Coronary artery (tissue), 2 donors: Measurements from ENCODE around the gene SERPINE2.
A peak's percentile ranks its signal among the peaks of the same experiment; 100 is the strongest.

Source experiments
- DNase-seq: peaks from one replicate; pipeline ENCODE4 v3.0.0-alpha.2; 2017; ENCODE audit warnings: low spot score
- H3K27ac ChIP-seq, 2 donors: fragments of 200-600 bp; sonication (generic); one replicate each; pipeline ENCODE4 v1.5.1; 2016 to 2019
- H3K4me3 ChIP-seq: fragments of 200-600 bp; sonication (generic); 2 replicates; pipeline ENCODE4 v1.5.1; 2016; ENCODE audit warnings: mild to moderate bottlenecking, moderate library complexity
- TF ChIP-seq, protein P1 (sequence below): fragments of 200-600 bp; sonication (generic); IDR thresholded peaks from one replicate; pipeline ENCODE4 v1.5.1; 2019; ENCODE audit warnings: antibody characterized with exemption

SERPINE2 gene

DNA sequence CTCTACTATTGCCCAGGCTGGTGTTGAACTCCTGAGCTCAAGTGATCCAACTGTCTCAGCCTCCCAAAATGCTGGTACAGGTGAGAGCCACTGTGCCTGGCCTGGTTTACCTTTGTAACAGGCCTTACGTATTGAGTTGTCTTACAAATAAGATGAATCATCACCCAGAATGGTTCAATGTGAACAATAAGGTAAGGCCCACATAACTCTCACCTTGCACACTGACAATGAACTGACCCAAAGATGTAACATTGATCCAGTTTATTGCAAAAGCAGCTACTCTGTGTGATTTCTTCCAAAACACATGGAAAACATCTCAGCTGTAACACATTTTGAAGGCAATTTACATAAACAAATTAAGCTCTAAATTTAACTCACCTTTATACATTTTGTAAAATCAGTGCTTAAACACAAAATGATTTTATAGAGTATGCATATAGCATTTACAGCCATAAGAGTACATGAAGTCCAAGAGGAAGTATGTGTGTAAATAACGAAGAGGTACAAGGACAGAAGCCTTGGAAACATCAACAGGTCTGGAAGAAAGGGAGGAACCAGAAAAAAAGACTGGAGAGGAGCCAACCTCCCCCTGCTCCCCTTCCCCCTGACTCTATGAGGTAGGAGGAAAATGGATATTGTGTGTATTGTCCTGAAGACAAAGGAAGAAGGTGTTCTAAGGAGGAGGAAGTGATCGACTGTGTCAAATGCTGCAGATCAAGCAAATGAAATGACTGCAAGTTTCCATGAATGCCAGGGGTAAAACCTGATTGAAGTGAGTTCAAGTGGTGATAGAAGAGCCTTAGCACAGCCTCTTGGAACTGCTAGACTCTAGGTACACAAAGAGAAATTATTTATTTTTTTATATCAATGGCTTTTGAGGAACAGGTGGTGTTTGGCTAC lies 88.4 kb downstream of the SERPINE2 start:
- TF ChIP-seq, protein P1, sequence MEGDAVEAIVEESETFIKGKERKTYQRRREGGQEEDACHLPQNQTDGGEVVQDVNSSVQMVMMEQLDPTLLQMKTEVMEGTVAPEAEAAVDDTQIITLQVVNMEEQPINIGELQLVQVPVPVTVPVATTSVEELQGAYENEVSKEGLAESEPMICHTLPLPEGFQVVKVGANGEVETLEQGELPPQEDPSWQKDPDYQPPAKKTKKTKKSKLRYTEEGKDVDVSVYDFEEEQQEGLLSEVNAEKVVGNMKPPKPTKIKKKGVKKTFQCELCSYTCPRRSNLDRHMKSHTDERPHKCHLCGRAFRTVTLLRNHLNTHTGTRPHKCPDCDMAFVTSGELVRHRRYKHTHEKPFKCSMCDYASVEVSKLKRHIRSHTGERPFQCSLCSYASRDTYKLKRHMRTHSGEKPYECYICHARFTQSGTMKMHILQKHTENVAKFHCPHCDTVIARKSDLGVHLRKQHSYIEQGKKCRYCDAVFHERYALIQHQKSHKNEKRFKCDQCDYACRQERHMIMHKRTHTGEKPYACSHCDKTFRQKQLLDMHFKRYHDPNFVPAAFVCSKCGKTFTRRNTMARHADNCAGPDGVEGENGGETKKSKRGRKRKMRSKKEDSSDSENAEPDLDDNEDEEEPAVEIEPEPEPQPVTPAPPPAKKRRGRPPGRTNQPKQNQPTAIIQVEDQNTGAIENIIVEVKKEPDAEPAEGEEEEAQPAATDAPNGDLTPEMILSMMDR: no peak
- no peak for DNase-seq
- no peak overlapping the region for H3K4me3 ChIP-seq
- H3K27ac ChIP-seq: no peak overlapping the region

DNA sequence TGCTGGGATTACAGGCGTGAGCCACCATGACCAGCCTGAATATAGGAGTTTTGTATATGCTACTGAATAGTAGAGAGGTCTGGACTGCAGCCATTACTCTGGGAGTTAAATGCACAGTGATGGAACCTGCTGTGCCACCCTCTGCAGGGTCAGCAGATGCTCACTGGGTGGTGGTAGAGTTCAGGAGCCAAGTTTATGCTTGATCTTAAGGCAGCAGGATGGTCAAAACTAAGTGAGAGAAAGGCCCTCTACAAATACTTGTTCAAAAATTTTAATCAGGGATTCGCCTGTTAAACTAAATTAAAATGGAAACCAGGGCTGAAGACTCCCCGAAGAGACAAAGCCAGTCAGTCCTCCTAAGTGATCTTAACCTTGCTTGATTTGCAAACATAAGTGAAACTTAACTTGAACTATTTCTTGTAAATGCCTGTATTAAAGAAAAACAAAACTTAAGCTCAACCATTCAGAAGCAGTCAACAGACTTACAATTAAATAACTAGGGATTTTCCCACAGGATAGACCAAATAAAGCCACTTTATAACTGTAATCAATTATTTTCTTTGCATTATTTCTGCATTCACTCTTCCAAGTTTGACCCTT lies 89.7 kb downstream of the SERPINE2 start:
- Histone ChIP-seq H3K4me3 (no peak overlapping the region), H3K27ac (no peak overlapping the region)
- no peak for DNase-seq
- TF ChIP-seq, protein P1: no peak

DNA sequence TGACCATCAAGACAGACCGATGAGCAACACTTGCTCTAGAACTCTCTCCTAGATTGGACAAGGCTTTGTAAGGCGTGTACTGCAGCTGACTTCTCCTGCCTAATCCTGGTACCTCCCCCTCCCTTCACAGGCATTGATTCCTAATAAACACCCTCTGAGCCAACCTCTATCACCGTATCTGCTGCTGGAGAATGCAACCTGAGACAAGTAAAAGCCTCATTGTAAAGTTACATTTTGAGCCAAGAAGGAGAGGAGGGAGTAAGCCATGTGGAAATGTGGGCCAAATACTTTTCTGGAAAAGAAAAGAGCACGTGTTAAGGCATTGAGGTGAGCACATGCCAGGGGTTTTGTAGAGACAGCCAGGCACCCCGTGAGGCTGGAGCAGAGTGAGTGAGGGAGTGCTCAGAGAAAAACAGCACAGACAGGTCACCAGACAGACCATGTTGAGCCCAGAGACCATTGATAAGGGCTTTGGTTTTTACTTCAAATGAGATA lies 91.3 kb downstream of the SERPINE2 start:
- Histone ChIP-seq H3K27ac (no peak overlapping the region), H3K4me3 (no peak overlapping the region)
- DNase-seq: no peak
- TF ChIP-seq, protein P1: no peak

DNA sequence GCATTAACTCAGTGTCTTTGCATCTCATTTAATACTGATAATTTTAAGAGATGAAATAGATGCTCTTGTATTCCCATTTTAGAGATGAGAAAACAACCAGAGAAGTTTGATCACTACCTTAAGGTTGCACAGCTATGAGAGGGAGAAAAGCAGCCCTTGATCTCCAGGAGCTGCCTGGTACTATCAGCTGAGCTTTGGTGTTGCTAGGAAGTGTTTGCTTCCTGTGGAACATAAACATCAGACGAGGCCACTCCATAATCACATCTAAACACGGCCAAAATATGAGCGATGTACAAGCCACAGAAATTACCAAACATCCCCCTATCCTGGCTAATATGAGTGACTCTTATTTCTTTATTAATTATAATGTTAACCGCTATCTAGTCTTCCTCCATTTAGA lies 93.3 kb downstream of the SERPINE2 start:
- TF ChIP-seq, protein P1: no peak

DNA sequence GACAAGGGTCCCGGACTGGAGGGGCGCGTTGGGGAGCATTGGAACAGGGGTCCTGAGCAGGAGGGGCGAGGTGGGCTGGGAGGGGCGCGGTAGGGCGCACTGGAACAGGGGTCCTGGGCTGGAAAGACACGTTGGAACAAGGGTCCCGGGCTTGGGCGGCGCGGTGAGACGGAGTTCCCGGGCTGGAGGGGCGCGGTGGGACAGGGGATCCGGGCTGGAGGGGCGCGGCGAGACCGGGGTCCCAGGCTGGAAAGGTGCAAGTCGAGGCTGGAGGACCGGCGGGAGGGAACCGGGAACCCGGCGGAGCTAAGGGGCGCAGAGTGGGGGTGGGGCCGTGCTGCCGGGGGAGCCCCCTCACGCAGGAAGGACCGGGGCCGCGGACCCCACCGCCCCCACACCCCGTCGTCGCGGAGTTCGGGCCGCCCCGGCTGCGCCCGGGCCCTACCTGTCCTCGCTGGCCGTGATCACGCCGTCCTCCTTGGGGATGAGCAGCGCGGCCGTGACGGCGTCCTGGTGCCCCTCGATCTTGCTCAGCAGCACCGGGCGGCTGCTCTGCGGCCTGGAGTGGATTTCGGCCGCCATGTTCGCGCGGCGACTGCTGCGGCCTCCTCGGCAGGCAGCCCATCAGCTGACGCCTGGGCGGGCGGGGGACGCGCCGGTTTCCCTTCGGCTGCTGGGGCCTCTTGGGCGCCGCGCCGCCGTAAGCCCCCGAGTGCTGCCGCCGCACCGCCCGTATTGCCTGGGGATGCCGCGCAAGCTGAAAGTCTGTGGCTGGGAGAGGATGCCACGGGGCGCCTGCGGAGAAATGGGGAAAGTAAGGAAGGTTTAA lies 94.2 kb downstream of the SERPINE2 start, which contains the start of gene WDFY1:
TSS of gene WDFY1 (minus strand) at position 633 of the 829 bp plus-strand sequence. CDS start at position 582, 51 bp downstream.
- peak within 1 kb of the TSS; percentile 93 to 100 for H3K27ac ChIP-seq
- peak; percentile 89 for DNase-seq
- H3K4me3 ChIP-seq: peak within 1 kb of the TSS; percentile 100
- TF ChIP-seq, protein P1: no peak

More for the DNA sequence above, 93.3 kb downstream of the SERPINE2 start:
- Histone ChIP-seq H3K27ac (no peak overlapping the region), H3K4me3 (peak overlapping the region; percentile 100)
- DNase-seq: no peak

DNA sequence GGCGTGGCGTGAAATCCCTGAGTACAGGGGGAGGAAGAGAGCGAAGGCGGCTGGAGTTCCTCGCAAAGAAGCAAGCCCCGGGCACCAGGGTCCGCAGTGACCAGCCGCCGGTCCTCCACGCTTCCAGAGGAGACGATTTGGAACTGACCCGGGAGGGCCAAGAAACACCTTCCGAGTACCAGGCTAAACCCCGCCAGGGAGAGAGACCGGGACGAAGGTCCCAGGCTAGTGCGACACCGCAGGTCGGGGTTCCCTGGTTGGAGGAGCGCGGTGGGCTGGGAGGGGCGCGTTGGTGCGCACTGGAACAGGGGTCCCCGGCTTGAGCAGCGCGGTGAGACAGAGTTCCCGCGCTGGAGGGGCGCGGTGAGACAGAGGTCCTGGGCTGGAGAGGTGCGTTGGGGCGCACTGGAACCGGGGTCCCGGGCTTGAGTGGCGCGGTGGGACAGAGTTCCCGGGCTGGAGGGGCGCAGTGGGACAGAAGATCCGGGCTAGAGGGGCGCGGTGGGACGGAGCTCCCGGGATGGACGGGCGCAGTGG lies 94.9 kb downstream of the SERPINE2 start:
- TF ChIP-seq, protein P1: no peak
- DNase-seq: no peak
- H3K27ac ChIP-seq: peak overlapping the region; percentile 93 to 100
- peak overlapping the region; percentile 100 for H3K4me3 ChIP-seq
